Lower lobe of right lung (tissue), 2 donors: ENCODE measurements around the gene TCF3. TPM values are rescaled to one million over a fixed set of nuclear protein-coding genes. Genes with fewer than 3 reads are reported as not detected.

Experiments used
- ATAC-seq, 2 donors: fragments of 200-7000 bp; cut with Tn5 transposase; one replicate each; pipeline ENCODE4 v1.9.1; 2020 to 2022; ENCODE audit warnings: mild to moderate bottlenecking in 2 of 2, moderate library complexity in 2 of 2
- DNase-seq: peaks from one replicate; pipeline ENCODE4 v3.0.0-alpha.2; 2020
- H3K27ac ChIP-seq: fragments of 200-600 bp; one replicate; pipeline ENCODE4 v1.8.0; 2022
- H3K27me3 ChIP-seq: fragments of 200-600 bp; one replicate; pipeline ENCODE4 v1.8.0; 2022; ENCODE audit warnings: low read depth
- H3K36me3 ChIP-seq: fragments of 200-600 bp; one replicate; pipeline ENCODE4 v1.8.0; 2022; ENCODE audit warnings: mild to moderate bottlenecking
- H3K4me1 ChIP-seq: fragments of 200-600 bp; one replicate; pipeline ENCODE4 v1.8.0; 2022
- H3K4me3 ChIP-seq: fragments of 200-600 bp; one replicate; pipeline ENCODE4 v1.8.0; 2022; ENCODE audit warnings: mild to moderate bottlenecking
- H3K9me3 ChIP-seq: fragments of 200-600 bp; one replicate; pipeline ENCODE4 v1.8.0; 2022
- intact Hi-C: fragments of 100-400 bp; cut with DNase I; formaldehyde crosslinking; loops from one replicate; pipeline ENCODE4 v1.11.0; 2022
- total RNA-seq: library from RNA; stranded (reverse); fragmentation: NEBNext Ultra II Directional; extraction: Animal tissue kit (Norgen Biotek cat#: 25700); gene quantifications from one replicate; pipeline ENCODE4 v1.2.1, GENCODE V29; 2021
- TF ChIP-seq, protein P1 (sequence below): fragments of 200-600 bp; IDR thresholded peaks from one replicate; pipeline ENCODE4 v1.8.0; 2022; ENCODE audit warnings: antibody characterized with exemption, mild to moderate bottlenecking
- donor health status: DM: no; HTN: yes; CAD: no; lungs with severe emphysema.

TCF3 gene
- total RNA-seq, 1 donor from 2014 or later, result 44.5 TPM

DNA sequence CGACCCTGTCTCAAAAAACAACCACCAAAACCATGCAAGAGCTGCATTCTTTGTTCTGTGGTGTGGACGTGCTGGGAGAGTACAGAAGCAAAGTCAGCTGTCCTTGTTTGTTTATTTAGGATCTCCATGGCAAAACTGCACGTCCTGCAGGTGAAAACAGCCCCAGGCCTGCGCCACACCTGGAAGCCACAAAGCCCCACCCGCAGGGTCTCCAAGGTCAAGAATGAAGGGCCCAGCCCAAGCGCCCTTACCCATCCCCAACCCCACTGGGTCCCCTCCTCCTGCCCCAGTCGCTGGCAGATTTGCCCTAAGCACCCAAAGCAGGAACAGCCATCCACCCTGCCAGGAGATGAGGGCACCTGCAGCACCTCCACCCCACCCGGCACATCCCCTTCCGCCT, 70.2 kb downstream of the TCF3 start:
- no peak for DNase-seq
- Histone ChIP-seq H3K27me3 (no peaks in the 10 kb centered on the region), H3K27ac (no peak overlapping the region), H3K36me3 (peaks cover 73% of the 10 kb centered on the region), H3K4me1 (no peaks in the 10 kb centered on the region), H3K9me3 (no peaks in the 10 kb centered on the region), H3K4me3 (no peak overlapping the region)
- TF ChIP-seq, protein P1, sequence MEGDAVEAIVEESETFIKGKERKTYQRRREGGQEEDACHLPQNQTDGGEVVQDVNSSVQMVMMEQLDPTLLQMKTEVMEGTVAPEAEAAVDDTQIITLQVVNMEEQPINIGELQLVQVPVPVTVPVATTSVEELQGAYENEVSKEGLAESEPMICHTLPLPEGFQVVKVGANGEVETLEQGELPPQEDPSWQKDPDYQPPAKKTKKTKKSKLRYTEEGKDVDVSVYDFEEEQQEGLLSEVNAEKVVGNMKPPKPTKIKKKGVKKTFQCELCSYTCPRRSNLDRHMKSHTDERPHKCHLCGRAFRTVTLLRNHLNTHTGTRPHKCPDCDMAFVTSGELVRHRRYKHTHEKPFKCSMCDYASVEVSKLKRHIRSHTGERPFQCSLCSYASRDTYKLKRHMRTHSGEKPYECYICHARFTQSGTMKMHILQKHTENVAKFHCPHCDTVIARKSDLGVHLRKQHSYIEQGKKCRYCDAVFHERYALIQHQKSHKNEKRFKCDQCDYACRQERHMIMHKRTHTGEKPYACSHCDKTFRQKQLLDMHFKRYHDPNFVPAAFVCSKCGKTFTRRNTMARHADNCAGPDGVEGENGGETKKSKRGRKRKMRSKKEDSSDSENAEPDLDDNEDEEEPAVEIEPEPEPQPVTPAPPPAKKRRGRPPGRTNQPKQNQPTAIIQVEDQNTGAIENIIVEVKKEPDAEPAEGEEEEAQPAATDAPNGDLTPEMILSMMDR, result no peak
- no peak for ATAC-seq
- intact Hi-C loops, result no loop called here

DNA sequence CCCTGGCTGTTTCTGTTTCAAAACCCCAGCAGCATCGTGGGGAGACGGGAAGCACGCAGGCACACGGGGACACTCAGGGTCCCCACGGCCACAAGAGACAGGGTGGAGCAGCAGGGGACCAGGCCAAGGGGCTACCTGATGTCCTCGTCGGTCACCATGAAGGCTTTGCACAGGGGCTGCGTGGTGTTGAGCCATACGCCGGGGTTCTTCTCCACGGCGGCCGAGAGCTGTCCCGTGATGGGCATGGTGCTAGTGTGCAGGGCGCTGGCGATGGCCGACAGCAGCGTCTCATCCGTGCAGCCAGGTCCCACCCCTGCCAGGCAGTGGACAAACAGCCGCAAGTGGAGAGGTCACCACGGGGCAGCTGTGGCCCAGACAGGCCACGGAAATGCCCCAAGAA, 71.5 kb downstream of the TCF3 start:
- Histone ChIP-seq H3K4me1 (no peaks in the 10 kb centered on the region), H3K27me3 (no peaks in the 10 kb centered on the region), H3K4me3 (no peak overlapping the region), H3K9me3 (no peaks in the 10 kb centered on the region), H3K27ac (no peak overlapping the region), H3K36me3 (peaks cover 81% of the 10 kb centered on the region)
- TF ChIP-seq, protein P1, result no peak
- ATAC-seq (no peak), DNase-seq (no peak)
- intact Hi-C loops, result no loop called here

DNA sequence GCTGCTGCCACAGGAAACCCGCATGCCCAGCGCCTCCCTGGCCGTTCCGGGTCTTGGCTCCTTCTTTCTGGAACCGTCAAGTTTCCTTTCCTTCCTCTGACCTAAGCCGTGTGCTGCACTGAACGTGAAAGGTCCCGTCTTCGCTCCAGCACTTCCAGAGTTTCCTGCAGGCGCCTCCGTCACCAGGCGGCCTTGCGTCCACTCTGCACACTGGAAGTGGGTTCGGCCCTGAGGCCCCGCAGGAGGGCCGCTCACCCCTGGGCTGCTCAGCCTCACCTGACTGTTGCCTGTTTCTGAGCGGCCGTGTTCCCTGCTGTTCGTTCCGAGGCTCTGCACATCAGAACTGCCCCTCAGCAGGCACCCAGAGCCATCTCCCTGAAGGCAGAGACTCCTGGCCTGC, 72.0 kb downstream of the TCF3 start:
- TF ChIP-seq, protein P1, result no peak
- intact Hi-C loops, result no loop called here
- DNase-seq (no peak), ATAC-seq (no peak)
- Histone ChIP-seq H3K27ac (no peak overlapping the region), H3K36me3 (peaks cover 81% of the 10 kb centered on the region), H3K4me1 (no peaks in the 10 kb centered on the region), H3K27me3 (no peaks in the 10 kb centered on the region), H3K4me3 (no peak overlapping the region), H3K9me3 (no peaks in the 10 kb centered on the region)

DNA sequence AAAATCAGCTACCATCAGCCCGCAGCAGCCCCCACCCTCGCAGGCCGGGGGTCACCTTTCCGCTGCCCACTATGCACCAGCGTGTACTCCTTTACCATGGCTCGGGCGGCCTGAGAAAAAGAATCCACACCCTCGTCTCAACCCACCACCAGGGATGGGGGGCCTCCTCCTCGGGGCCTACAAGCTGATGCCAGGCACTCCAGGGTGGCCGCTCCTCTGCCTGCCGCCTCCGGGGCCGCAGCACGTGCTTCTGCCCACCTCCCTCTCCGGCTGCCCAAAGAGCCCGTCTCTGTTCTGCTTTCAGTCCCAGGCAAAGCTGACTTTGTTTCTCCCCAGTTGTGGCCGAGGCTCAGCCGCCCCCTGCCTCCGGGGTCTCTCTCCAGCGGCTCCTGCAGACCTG, 73.2 kb downstream of the TCF3 start:
- peaks cover 75% of the 10 kb centered on the region for H3K36me3 ChIP-seq
- DNase-seq (no peak), ATAC-seq (no peak)
- H3K27me3 ChIP-seq, result no peaks in the 10 kb centered on the region
- no peak overlapping the region for H3K4me3 ChIP-seq
- TF ChIP-seq, protein P1, result no peak
- no peaks in the 10 kb centered on the region for H3K9me3 ChIP-seq
- intact Hi-C loops, result no loop called here
- no peak overlapping the region for H3K27ac ChIP-seq
- no peaks in the 10 kb centered on the region for H3K4me1 ChIP-seq

DNA sequence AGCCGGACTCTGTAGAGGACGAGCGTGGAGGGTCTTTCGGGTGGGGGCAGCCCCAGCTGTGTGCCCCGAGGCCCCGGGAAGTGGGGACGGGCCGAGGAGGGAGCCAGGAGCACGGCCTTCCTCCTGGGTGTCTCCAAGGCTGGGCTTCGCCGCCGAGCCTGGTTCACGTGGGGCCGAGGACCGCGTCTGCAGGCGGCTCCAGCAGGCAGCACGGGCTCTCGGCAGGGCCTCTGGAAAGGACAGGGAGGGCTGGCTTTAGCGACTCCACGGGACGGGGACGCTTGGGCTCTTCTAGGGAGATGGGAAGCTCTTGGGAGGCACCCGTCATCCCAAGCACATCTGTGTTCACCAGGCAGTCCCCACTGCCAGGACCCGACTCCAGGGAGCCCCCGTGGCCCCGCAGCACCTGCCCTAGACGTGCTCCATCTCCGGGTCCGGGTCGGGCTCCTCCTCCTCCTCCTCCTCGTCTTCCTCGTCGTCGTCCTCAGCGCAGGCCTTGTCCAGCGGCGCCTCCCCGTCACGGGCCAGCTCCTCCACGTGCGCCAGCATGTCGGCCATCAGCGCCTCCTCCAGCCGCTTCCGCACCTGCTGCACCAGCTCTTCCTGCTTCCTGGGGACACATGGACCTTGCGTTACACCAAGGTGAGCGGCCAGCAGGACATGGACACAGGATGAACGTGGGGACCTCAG, 74.3 kb downstream of the TCF3 start:
- DNase-seq, result no peak
- Histone ChIP-seq H3K36me3 (peaks cover 63% of the 10 kb centered on the region), H3K9me3 (no peaks in the 10 kb centered on the region), H3K27ac (no peak overlapping the region), H3K27me3 (no peaks in the 10 kb centered on the region), H3K4me3 (no peak overlapping the region), H3K4me1 (no peaks in the 10 kb centered on the region)
- peak in 1 of 2 donors; percentile 10 for ATAC-seq
- TF ChIP-seq, protein P1, result no peak
- intact Hi-C loops, result no loop called here
